ENCODE measurements around the gene ABRAXAS1. TPM values are rescaled to one million over a fixed set of nuclear protein-coding genes. Genes with fewer than 3 reads are reported as not detected.

ABRAXAS1 gene
- total RNA-seq, 2 experiments from 2014 or later, result 17.3 to 18.7 TPM

GRCh38 chr4:83436680-83437079 lies 48.2 kb downstream of the ABRAXAS1 start:
- no peak overlapping the region for H3K27ac Mint-ChIP-seq
- ChIA-PET POLR2A (no interaction called here), CTCF (interaction anchor here (1.2 kb wide), 1 partner anchor 27 kb away, joined by 4 read pairs; no protein-coding TSS in a partner anchor)
- DNase-seq, result no peak
- H3K27me3 Mint-ChIP-seq, result no peaks in the 10 kb centered on the region
- H3K4me3 Mint-ChIP-seq, result no peak overlapping the region
- no peaks in the 10 kb centered on the region for H3K9me3 Mint-ChIP-seq
- no peaks in the 10 kb centered on the region for H3K4me1 Mint-ChIP-seq
- peaks cover 28% of the 10 kb centered on the region for H3K36me3 Mint-ChIP-seq (ENCODE audit: low read depth)

GRCh38 chr4:83431200-83431599 lies 53.7 kb downstream of the ABRAXAS1 start:
- Mint-ChIP-seq H3K27ac (no peak overlapping the region), H3K27me3 (no peaks in the 10 kb centered on the region), H3K4me3 (no peak overlapping the region), H3K36me3 (ENCODE audit: low read depth) (peaks cover 25% of the 10 kb centered on the region), H3K9me3 (no peaks in the 10 kb centered on the region), H3K4me1 (peaks cover 2% of the 10 kb centered on the region)
- no peak for DNase-seq
- ChIA-PET POLR2A (no interaction called here), CTCF (no interaction called here)

- Mint-ChIP-seq H3K36me3 (ENCODE audit: low read depth) (peaks cover 35% of the 10 kb centered on the region), H3K27ac (no peak overlapping the region), H3K27me3 (no peaks in the 10 kb centered on the region), H3K4me1 (peaks cover 4% of the 10 kb centered on the region), H3K9me3 (no peaks in the 10 kb centered on the region), H3K4me3 (no peak overlapping the region)
- ChIA-PET CTCF (interaction anchor here (0.6 to 1.7 kb wide), 3 partner anchors 48 to 591 kb away, joined by 3 to 5 read pairs (median 3); no protein-coding TSS in a partner anchor), POLR2A (no interaction called here)
- no peak for DNase-seq
Observed at GRCh38 chr4:83418211-83418610, 66.7 kb downstream of the ABRAXAS1 start.

DNA sequence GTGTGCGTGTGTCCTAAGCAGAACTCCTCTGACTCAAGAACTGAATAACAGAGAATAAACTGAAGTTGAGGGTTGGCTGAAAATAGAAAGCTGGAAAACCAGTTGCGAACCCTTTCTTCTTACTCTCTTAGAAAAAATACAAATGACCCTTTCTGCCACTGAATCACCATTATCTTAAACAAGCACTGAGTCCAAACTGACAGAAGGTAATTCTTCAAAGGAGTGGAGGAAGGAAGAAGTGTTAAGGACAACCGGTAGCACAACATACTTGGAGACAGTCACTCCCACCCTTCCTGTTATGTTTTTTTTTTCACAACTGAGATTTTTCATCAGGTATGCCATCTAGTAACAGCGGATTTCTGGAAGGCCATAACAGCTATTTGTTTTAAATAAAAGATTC lies 67.3 kb downstream of the ABRAXAS1 start:
- CTCF ChIA-PET, result interaction anchor here (0.6 to 0.9 kb wide), 2 partner anchors 156 to 590 kb away, joined by 3 to 5 read pairs; no protein-coding TSS in a partner anchor
- no peak for DNase-seq
- POLR2A ChIA-PET, result no interaction called here
- Mint-ChIP-seq H3K36me3 (ENCODE audit: low read depth) (peaks cover 39% of the 10 kb centered on the region), H3K4me1 (peaks cover 4% of the 10 kb centered on the region), H3K9me3 (no peaks in the 10 kb centered on the region), H3K4me3 (no peak overlapping the region), H3K27me3 (no peaks in the 10 kb centered on the region), H3K27ac (no peak overlapping the region)

DNA sequence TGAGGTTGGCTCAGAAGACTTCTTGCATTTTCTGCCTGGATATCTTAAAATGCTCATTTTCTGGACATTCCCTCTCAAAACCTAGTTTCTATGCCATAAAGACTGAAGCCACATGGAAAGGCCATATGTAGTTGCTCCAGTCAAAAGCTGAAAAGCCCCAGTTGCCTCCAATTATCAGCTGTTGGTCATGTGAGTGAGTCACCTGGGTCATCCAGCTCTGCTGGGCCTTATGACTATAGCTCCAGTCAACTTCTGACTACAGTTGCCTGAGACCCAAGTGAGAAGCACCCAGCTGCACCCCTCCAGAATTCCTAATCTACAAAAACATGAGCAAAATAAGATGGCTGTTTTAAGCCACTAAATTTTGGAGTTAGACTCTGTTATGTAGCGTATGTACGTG lies 71.2 kb downstream of the ABRAXAS1 start:
- Mint-ChIP-seq H3K9me3 (no peaks in the 10 kb centered on the region), H3K27ac (no peak overlapping the region), H3K4me3 (no peak overlapping the region), H3K4me1 (peaks cover 4% of the 10 kb centered on the region), H3K27me3 (no peaks in the 10 kb centered on the region), H3K36me3 (ENCODE audit: low read depth) (peaks cover 32% of the 10 kb centered on the region)
- no peak for DNase-seq
- CTCF ChIA-PET, result interaction anchor here (1.1 kb wide), 1 partner anchor 40 kb away, joined by 3 read pairs; no protein-coding TSS in a partner anchor
- POLR2A ChIA-PET, result no interaction called here

Other genes starting within 250 kb of the ABRAXAS1 start
- 10 to 100 TPM; 16.2 to 17.9 TPM for gene COQ2, start 200.3 kb downstream of the ABRAXAS1 start, total RNA-seq
- gene HPSE, start 150.3 kb downstream of the ABRAXAS1 start, total RNA-seq, result 10 to 100 TPM; 24.6 to 26.1 TPM
- gene HELQ, start 29.3 kb downstream of the ABRAXAS1 start, total RNA-seq, result 10 to 100 TPM; 14.0 to 16.2 TPM
- 10 to 100 TPM; 61.0 to 70.1 TPM for gene MRPS18C, start 29.0 kb downstream of the ABRAXAS1 start, total RNA-seq
- gene GPAT3, start 51.0 kb upstream of the ABRAXAS1 start, total RNA-seq, result 1 to 10 TPM; 4.1 to 4.2 TPM